ENCODE data around the gene SPTBN5. TPM values are rescaled to one million over a fixed set of nuclear protein-coding genes. Genes with fewer than 3 reads are reported as not detected.

The SPTBN5 gene
- total RNA-seq, 6 experiments from 2014 or later: 0.16 to 0.34 (median 0.24) TPM

DNA sequence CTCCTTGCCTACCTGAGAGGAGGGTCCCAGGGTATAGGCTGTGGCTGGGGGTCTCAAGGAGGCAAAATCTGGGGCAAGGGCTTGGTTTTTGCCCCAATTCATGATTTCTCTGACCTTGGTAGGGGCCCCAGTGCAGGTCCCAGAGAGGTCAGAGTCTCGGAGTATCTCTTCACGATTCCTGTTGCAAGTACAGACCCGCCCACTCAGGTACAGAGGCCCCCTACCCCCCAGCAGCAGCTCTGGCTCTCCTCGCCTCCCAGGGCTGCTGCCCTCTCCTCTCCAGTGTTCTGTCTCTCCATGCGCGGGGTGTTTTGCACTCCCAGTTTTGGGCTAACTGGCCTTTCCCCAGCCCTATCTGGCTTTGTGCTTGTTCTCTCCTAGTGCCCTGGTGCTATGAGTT is 71.4 kb downstream of the SPTBN5 start:
- no peaks in the 10 kb centered on the region; the same call in 1 of the 2 replicates for H3K27me3 Mint-ChIP-seq (ENCODE audit: insufficient read depth)
- peaks cover 14% of the 10 kb centered on the region; the same call in 1 of the 2 replicates for H3K36me3 Mint-ChIP-seq (ENCODE audit: low read depth)
- no peak overlapping the region for H3K4me3 Mint-ChIP-seq
- H3K4me1 Mint-ChIP-seq (ENCODE audit: low read depth): peaks cover 8% of the 10 kb centered on the region
- TF ChIP-seq, protein P1, sequence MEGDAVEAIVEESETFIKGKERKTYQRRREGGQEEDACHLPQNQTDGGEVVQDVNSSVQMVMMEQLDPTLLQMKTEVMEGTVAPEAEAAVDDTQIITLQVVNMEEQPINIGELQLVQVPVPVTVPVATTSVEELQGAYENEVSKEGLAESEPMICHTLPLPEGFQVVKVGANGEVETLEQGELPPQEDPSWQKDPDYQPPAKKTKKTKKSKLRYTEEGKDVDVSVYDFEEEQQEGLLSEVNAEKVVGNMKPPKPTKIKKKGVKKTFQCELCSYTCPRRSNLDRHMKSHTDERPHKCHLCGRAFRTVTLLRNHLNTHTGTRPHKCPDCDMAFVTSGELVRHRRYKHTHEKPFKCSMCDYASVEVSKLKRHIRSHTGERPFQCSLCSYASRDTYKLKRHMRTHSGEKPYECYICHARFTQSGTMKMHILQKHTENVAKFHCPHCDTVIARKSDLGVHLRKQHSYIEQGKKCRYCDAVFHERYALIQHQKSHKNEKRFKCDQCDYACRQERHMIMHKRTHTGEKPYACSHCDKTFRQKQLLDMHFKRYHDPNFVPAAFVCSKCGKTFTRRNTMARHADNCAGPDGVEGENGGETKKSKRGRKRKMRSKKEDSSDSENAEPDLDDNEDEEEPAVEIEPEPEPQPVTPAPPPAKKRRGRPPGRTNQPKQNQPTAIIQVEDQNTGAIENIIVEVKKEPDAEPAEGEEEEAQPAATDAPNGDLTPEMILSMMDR (IDR thresholded peaks at IDR 0.05): no peak
- DNase-seq: no peak
- no peaks in the 10 kb centered on the region for H3K9me3 Mint-ChIP-seq
- H3K27ac Mint-ChIP-seq: no peak overlapping the region

- Mint-ChIP-seq H3K27me3 (ENCODE audit: insufficient read depth) (no peaks in the 10 kb centered on the region; the same call in 1 of the 2 replicates), H3K27ac (no peak overlapping the region), H3K4me1 (ENCODE audit: low read depth) (peaks cover 7% of the 10 kb centered on the region; the same call in 1 of the 2 replicates), H3K9me3 (no peaks in the 10 kb centered on the region), H3K4me3 (no peak overlapping the region), H3K36me3 (ENCODE audit: low read depth) (peaks cover 14% of the 10 kb centered on the region; the same call in 1 of the 2 replicates)
- no peak for DNase-seq
- TF ChIP-seq, protein P1 (IDR thresholded peaks at IDR 0.05): no peak
Measured at GRCh38 chr15:41821831-41822230, 72.0 kb downstream of the SPTBN5 start.

GRCh38 chr15:41820791-41821423 is 72.9 kb downstream of the SPTBN5 start:
- DNase-seq: no peak
- TF ChIP-seq, protein P1 (IDR thresholded peaks at IDR 0.05): no peak
- H3K9me3 Mint-ChIP-seq: no peaks in the 10 kb centered on the region
- H3K36me3 Mint-ChIP-seq (ENCODE audit: low read depth): peaks cover 16% of the 10 kb centered on the region
- H3K4me1 Mint-ChIP-seq (ENCODE audit: low read depth): peaks cover 7% of the 10 kb centered on the region; the same call in 1 of the 2 replicates
- H3K4me3 Mint-ChIP-seq: no peak overlapping the region
- H3K27me3 Mint-ChIP-seq (ENCODE audit: insufficient read depth): no peaks in the 10 kb centered on the region
- no peak overlapping the region; the same call in 1 of the 2 replicates for H3K27ac Mint-ChIP-seq

DNA sequence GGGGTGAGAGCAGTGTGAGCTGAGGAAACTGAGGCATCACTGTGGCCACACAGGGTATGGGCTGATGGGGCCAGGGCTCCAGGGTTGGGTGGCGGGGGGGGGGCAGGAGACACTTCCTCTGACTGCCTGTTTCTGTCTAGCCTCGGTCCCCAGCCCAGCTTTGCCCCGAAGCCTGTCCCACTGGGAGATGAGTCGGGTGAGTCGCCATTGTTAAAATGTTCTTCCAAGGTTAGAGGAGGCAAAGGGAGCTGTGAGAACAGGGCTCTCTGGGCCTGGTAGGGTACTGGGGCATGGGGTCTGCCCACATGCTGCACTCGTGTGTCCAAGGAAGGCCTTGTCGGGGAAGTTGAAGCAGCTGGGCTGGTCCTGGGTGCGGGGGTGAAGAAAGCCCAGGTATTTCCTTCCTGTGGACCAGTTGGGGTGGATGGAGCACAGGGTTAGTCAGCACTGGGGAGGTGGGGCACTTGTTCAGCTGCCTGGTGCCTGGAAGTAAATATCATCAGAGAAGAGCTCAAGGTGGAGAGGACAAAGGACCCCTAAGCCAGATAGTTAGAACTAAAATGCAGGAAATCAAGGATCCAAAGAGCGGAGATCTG is 74.3 kb downstream of the SPTBN5 start:
- no peak overlapping the region for H3K27ac Mint-ChIP-seq
- H3K27me3 Mint-ChIP-seq (ENCODE audit: insufficient read depth): no peaks in the 10 kb centered on the region
- TF ChIP-seq, protein P1 (IDR thresholded peaks at IDR 0.05): no peak
- H3K36me3 Mint-ChIP-seq (ENCODE audit: low read depth): peaks cover 20% of the 10 kb centered on the region
- no peaks in the 10 kb centered on the region for H3K9me3 Mint-ChIP-seq
- peaks cover 7% of the 10 kb centered on the region; the same call in 1 of the 2 replicates for H3K4me1 Mint-ChIP-seq (ENCODE audit: low read depth)
- no peak for DNase-seq
- no peak overlapping the region for H3K4me3 Mint-ChIP-seq

GRCh38 chr15:41817781-41818180 is 76.1 kb downstream of the SPTBN5 start:
- no peak overlapping the region for H3K27ac Mint-ChIP-seq
- peaks cover 23% of the 10 kb centered on the region for H3K36me3 Mint-ChIP-seq (ENCODE audit: low read depth)
- no peak overlapping the region for H3K4me3 Mint-ChIP-seq
- TF ChIP-seq, protein P1 (IDR thresholded peaks at IDR 0.05): no peak
- no peak for DNase-seq
- H3K4me1 Mint-ChIP-seq (ENCODE audit: low read depth): peaks cover 7% of the 10 kb centered on the region; the same call in 1 of the 2 replicates
- H3K9me3 Mint-ChIP-seq: no peaks in the 10 kb centered on the region
- H3K27me3 Mint-ChIP-seq (ENCODE audit: insufficient read depth): no peaks in the 10 kb centered on the region; the same call in 1 of the 2 replicates
